Ishikawa (cell line): ENCODE measurements around the gene KCNAB2.

ENCODE experiments used
- CEBPB ChIP-seq: IDR thresholded peaks from 2 replicates; pipeline ENCODE4 v1.6.1; 2012
- CREB1 ChIP-seq: IDR thresholded peaks from 2 replicates; pipeline ENCODE4 v1.6.1; 2012; ENCODE audit warnings: low read depth
- EGR1 ChIP-seq: IDR thresholded peaks from 2 replicates; pipeline ENCODE4 v1.6.1; 2012
- EP300 ChIP-seq: IDR thresholded peaks from 2 replicates; pipeline ENCODE4 v1.6.1; 2012; ENCODE audit warnings: borderline replicate concordance
- FOXM1 ChIP-seq: IDR thresholded peaks from 2 replicates; pipeline ENCODE4 v1.6.1; 2012; ENCODE audit warnings: low read depth, borderline replicate concordance
- MAX ChIP-seq: IDR thresholded peaks from 2 replicates; pipeline ENCODE4 v1.6.1; 2012
- NFIC ChIP-seq: IDR thresholded peaks from 2 replicates; pipeline ENCODE4 v1.6.1; 2012
- RAD21 ChIP-seq: IDR thresholded peaks from 2 replicates; pipeline ENCODE4 v1.6.1; 2012; ENCODE audit warnings: low read depth
- REST ChIP-seq: IDR thresholded peaks from 2 replicates; pipeline ENCODE4 v1.6.1; 2012; ENCODE audit warnings: low read depth, mild to moderate bottlenecking
- TAF1 ChIP-seq: IDR thresholded peaks from 2 replicates; pipeline ENCODE4 v1.6.1; 2012; ENCODE audit warnings: low read depth, mild to moderate bottlenecking
- TCF12 ChIP-seq: IDR thresholded peaks from 2 replicates; pipeline ENCODE4 v1.6.1; 2012; ENCODE audit warnings: low read depth
- TEAD4 ChIP-seq: IDR thresholded peaks from 2 replicates; pipeline ENCODE4 v1.6.1; 2012
- USF1 ChIP-seq: IDR thresholded peaks from 2 replicates; pipeline ENCODE4 v1.6.1; 2012
- YY1 ChIP-seq: IDR thresholded peaks from 2 replicates; pipeline ENCODE4 v1.6.1; 2012; ENCODE audit warnings: low read depth

KCNAB2 gene

GRCh38 chr1:6003568-6004411 is 41.9 kb upstream of the KCNAB2 start:
- TF ChIP-seq CEBPB = no peak
- no peak for TF ChIP-seq USF1
- no peak for TF ChIP-seq RAD21
- TF ChIP-seq YY1 = no peak
- TF ChIP-seq MAX = no peak
- no peak for TF ChIP-seq TAF1
- no peak for TF ChIP-seq EGR1

GRCh38 chr1:6004412-6005123 is 41.1 kb upstream of the KCNAB2 start:
- TF ChIP-seq FOXM1 = no peak

GRCh38 chr1:6005276-6005917 is 40.3 kb upstream of the KCNAB2 start:
- TF ChIP-seq TAF1 (no peak), EGR1 (no peak), TEAD4 (no peak), CREB1 (no peak), CEBPB (no peak), FOXM1 (no peak), EP300 (no peak), YY1 (no peak), TCF12 (no peak)

GRCh38 chr1:6006882-6007281 is 38.8 kb upstream of the KCNAB2 start:
- no peak for TF ChIP-seq TEAD4
- no peak for TF ChIP-seq REST
- TF ChIP-seq FOXM1 = no peak
- TF ChIP-seq CEBPB = no peak
- no peak for TF ChIP-seq EP300
- TF ChIP-seq USF1 = no peak

GRCh38 chr1:6007318-6008083 is 38.2 kb upstream of the KCNAB2 start:
- TF ChIP-seq TEAD4 = no peak
- no peak for TF ChIP-seq YY1
- no peak for TF ChIP-seq TAF1
- no peak for TF ChIP-seq RAD21
- TF ChIP-seq REST = no peak
- TF ChIP-seq EGR1 = no peak
- no peak for TF ChIP-seq USF1
- no peak for TF ChIP-seq MAX

- TF ChIP-seq CEBPB (no peak), USF1 (no peak), MAX (no peak), EGR1 (no peak), TCF12 (no peak), TEAD4 (no peak), EP300 (no peak), CREB1 (no peak), NFIC (no peak)
These were observed 37.6 kb upstream of the KCNAB2 start for GRCh38 chr1:6008084-6008415.
